SU-DHL-6 (cell line): ENCODE results near the gene VARS1.

Source experiments
- CTCF ChIP-seq: fragments of 200-600 bp; sonication (generic); IDR thresholded peaks from one replicate; pipeline ENCODE4 v1.5.1; 2017; ENCODE audit warnings: antibody characterized with exemption, mild to moderate bottlenecking, low read length, moderate library complexity; ENCODE audit not compliant: insufficient read depth, poor library complexity, severe bottlenecking
- EZH2phosphoT487 ChIP-seq: fragments of 200-600 bp; sonication (generic), shearing (Covaris generic); conservative IDR thresholded peaks from 2 replicates; pipeline ENCODE4 v1.6.1; 2018; ENCODE audit warnings: mild to moderate bottlenecking, antibody characterized with exemption, low read length, moderate library complexity, mixed read lengths

- TF ChIP-seq CTCF, result no peak
- no peak for TF ChIP-seq EZH2phosphoT487
These were observed 41.2 kb upstream of the VARS1 start for GRCh38 chr6:31836474-31837368.
